HepG2 (cell line): ENCODE results near the gene ARHGEF39. TPM values are rescaled to one million over a fixed set of nuclear protein-coding genes. Genes with fewer than 3 reads are reported as not detected.

Experiments
- CEBPG ChIP-seq: IDR thresholded peaks from 2 replicates; pipeline ENCODE4 v1.6.1; 2016
- ELF3 ChIP-seq: IDR thresholded peaks from 2 replicates; pipeline ENCODE4 v1.6.1; 2016; ENCODE audit warnings: missing genetic modification reagents, missing compliant biosample characterization
- HOXA9 ChIP-seq: sonication (generic); formaldehyde crosslinking; IDR thresholded peaks from 2 replicates; pipeline ENCODE4 v1.8.1; 2022; ENCODE audit warnings: missing genetic modification reagents, mild to moderate bottlenecking, moderate library complexity, borderline replicate concordance
- MEIS1 ChIP-seq: sonication (generic); formaldehyde crosslinking; IDR thresholded peaks from 2 replicates; pipeline ENCODE4 v1.9.0; 2021; ENCODE audit warnings: mild to moderate bottlenecking, missing genetic modification reagents, moderate library complexity, borderline replicate concordance
- NR2F6 ChIP-seq, 2 experiments: IDR thresholded peaks; 2 replicates each; pipeline ENCODE4 v1.6.1; 2016; ENCODE audit warnings: antibody characterized with exemption in 1 of 2, mild to moderate bottlenecking in 1 of 2
- RBAK ChIP-seq: sonication (generic); formaldehyde crosslinking; IDR thresholded peaks from 2 replicates; pipeline ENCODE4 v1.5.1; 2020; ENCODE audit warnings: mild to moderate bottlenecking, missing genetic modification reagents
- ZMAT5 ChIP-seq: sonication (generic); formaldehyde crosslinking; IDR thresholded peaks from 2 replicates; pipeline ENCODE4 v1.5.0; 2020; ENCODE audit warnings: mild to moderate bottlenecking, low read depth, missing genetic modification reagents, borderline replicate concordance
- ZNF121 ChIP-seq: sonication (generic); formaldehyde crosslinking; IDR thresholded peaks from 2 replicates; pipeline ENCODE4 v1.5.0; 2020; ENCODE audit warnings: mild to moderate bottlenecking, missing genetic modification reagents
- ZNF264 ChIP-seq: sonication (generic); formaldehyde crosslinking; IDR thresholded peaks from 2 replicates; pipeline ENCODE4 v1.4.0; 2020; ENCODE audit warnings: missing genetic modification reagents
- ZNF510 ChIP-seq: sonication (generic); formaldehyde crosslinking; IDR thresholded peaks from 2 replicates; pipeline ENCODE4 v1.4.0; 2020; ENCODE audit warnings: low read depth, mild to moderate bottlenecking, missing genetic modification reagents
- ZNF703 ChIP-seq: sonication (generic); formaldehyde crosslinking; IDR thresholded peaks from 2 replicates; pipeline ENCODE4 v1.5.1; 2020; ENCODE audit warnings: missing genetic modification reagents, mild to moderate bottlenecking, moderate library complexity, borderline replicate concordance
- polyA plus RNA-seq, 8 experiments: library from polyadenylated mRNA; depleted of rRNA in 3 of 8; stranded (reverse) in 7 of 8; unstranded in 1 of 8; fragments of >200 nt; fragmentation: Illumina TruSeq in 4 of 8; extraction: Trizol in 4 of 8; gene quantifications; 2 replicates each; pipeline versions ENCODE4 v1.2.1 to v1.2.3, GENCODE V29; 2011 to 2016; ENCODE audit warnings: low read depth in 4 of 8, missing spikeins in 1 of 8, mixed read lengths in 1 of 8; ENCODE audit not compliant: insufficient read depth in 1 of 8
- total RNA-seq, 5 experiments: library from RNA; depleted of rRNA; stranded (reverse); fragments of >200 nt; fragmentation: Illumina TruSeq; extraction: Trizol; gene quantifications; 2 replicates each; pipeline ENCODE4 v1.2.3, GENCODE V29; 2016; ENCODE audit warnings: low read depth in 1 of 5
- TF ChIP-seq, protein P1 (sequence below): fragments of 450-650 bp; IDR thresholded peaks from 2 replicates; pipeline ENCODE4 v1.6.1; 2017; ENCODE audit warnings: mild to moderate bottlenecking
- TF ChIP-seq, protein P2 (sequence below): sonication (generic); formaldehyde crosslinking; IDR thresholded peaks from 2 replicates; pipeline ENCODE4 v1.8.0; 2022; ENCODE audit warnings: low read depth, missing genetic modification reagents
- TF ChIP-seq, protein P3 (sequence below): sonication (generic); formaldehyde crosslinking; IDR thresholded peaks from 2 replicates; pipeline ENCODE4 v1.4.0; 2020; ENCODE audit warnings: mild to moderate bottlenecking, missing genetic modification reagents
- TF ChIP-seq, protein P4 (sequence below): sonication (generic); formaldehyde crosslinking; IDR thresholded peaks from 2 replicates; pipeline ENCODE4 v1.5.0; 2020; ENCODE audit warnings: missing genetic modification reagents
- TF ChIP-seq, protein P5 (sequence below): sonication (generic); formaldehyde crosslinking; IDR thresholded peaks from 2 replicates; pipeline ENCODE4 v1.5.1; 2020; ENCODE audit warnings: mild to moderate bottlenecking, missing genetic modification reagents

ARHGEF39 gene
- total and polyA plus RNA-seq, 2 of the 13 experiments (the other 11 are each of a cell fraction or from before 2014, with no cell fraction given): 11.2 to 12.3 TPM

DNA sequence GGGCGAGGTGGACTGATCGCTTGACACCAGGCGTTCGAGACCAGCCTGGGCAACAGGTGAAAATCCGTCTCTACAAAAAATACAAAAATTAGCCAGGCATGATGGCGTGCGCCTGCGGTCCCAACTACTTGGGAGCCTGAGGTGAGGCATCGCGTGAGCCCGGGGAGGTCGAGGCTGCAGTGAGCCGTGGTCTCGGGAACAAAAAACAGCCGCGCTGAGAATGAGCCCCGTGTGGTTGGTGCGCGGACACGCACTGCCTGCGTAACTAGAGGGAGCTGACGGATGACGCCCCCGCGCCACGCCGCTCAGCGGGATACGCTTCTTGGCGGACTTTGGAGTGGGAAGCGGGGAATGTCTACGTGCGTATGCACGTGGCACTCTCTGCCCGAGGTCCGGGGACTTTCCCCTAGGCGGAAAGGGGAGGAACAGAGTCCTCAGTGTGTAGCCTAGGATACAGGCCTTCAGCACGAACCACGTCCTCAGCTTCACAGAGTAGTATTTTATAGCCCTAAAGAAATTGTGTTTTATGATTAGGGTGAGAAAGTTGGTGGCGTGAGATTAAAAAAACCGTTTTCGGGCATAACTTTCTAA, 7.4 kb downstream of the ARHGEF39 start, which contains the start of gene RMRP (continued):
- TF ChIP-seq ZNF703 (CRISPR knock-in tag) (no peak), CEBPG (CRISPR knock-in tag) (peak; percentile 58), ELF3 (CRISPR knock-in tag) (peak; percentile 97), MEIS1 (CRISPR knock-in tag) (peak; percentile 91), ZNF264 (peak; percentile 97), ZMAT5 (CRISPR knock-in tag) (no peak), RBAK (CRISPR knock-in tag) (no peak; the same call in 1 of the 2 replicates), ZNF121 (no peak; the same call in 1 of the 2 replicates), HOXA9 (peak; percentile 91; the same call in 1 of the 2 replicates), NR2F6 (IDR thresholded peaks at IDR 0.05) (peak; percentile 36; the same call in 1 of the 2 replicates), NR2F6 (CRISPR knock-in tag; IDR thresholded peaks at IDR 0.05) (peak; percentile 76), ZNF510 (CRISPR knock-in tag) (peak; percentile 75)
- TF ChIP-seq, protein P1, sequence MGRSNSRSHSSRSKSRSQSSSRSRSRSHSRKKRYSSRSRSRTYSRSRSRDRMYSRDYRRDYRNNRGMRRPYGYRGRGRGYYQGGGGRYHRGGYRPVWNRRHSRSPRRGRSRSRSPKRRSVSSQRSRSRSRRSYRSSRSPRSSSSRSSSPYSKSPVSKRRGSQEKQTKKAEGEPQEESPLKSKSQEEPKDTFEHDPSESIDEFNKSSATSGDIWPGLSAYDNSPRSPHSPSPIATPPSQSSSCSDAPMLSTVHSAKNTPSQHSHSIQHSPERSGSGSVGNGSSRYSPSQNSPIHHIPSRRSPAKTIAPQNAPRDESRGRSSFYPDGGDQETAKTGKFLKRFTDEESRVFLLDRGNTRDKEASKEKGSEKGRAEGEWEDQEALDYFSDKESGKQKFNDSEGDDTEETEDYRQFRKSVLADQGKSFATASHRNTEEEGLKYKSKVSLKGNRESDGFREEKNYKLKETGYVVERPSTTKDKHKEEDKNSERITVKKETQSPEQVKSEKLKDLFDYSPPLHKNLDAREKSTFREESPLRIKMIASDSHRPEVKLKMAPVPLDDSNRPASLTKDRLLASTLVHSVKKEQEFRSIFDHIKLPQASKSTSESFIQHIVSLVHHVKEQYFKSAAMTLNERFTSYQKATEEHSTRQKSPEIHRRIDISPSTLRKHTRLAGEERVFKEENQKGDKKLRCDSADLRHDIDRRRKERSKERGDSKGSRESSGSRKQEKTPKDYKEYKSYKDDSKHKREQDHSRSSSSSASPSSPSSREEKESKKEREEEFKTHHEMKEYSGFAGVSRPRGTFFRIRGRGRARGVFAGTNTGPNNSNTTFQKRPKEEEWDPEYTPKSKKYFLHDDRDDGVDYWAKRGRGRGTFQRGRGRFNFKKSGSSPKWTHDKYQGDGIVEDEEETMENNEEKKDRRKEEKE: no peak
- TF ChIP-seq, protein P2, sequence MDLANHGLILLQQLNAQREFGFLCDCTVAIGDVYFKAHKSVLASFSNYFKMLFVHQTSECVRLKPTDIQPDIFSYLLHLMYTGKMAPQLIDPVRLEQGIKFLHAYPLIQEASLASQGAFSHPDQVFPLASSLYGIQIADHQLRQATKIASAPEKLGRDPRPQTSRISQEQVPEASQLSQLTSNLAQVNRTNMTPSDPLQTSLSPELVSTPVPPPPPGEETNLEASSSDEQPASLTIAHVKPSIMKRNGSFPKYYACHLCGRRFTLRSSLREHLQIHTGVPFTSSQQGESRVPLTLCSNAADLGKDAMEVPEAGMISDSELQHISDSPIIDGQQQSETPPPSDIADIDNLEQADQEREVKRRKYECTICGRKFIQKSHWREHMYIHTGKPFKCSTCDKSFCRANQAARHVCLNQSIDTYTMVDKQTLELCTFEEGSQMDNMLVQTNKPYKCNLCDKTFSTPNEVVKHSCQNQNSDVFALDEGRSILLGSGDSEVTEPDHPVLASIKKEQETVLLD (CRISPR knock-in tag): peak; percentile 90
- TF ChIP-seq, protein P3, sequence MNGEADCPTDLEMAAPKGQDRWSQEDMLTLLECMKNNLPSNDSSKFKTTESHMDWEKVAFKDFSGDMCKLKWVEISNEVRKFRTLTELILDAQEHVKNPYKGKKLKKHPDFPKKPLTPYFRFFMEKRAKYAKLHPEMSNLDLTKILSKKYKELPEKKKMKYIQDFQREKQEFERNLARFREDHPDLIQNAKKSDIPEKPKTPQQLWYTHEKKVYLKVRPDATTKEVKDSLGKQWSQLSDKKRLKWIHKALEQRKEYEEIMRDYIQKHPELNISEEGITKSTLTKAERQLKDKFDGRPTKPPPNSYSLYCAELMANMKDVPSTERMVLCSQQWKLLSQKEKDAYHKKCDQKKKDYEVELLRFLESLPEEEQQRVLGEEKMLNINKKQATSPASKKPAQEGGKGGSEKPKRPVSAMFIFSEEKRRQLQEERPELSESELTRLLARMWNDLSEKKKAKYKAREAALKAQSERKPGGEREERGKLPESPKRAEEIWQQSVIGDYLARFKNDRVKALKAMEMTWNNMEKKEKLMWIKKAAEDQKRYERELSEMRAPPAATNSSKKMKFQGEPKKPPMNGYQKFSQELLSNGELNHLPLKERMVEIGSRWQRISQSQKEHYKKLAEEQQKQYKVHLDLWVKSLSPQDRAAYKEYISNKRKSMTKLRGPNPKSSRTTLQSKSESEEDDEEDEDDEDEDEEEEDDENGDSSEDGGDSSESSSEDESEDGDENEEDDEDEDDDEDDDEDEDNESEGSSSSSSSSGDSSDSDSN (CRISPR knock-in tag): peak; percentile 78; the same call in 1 of the 2 replicates
- TF ChIP-seq, protein P4, sequence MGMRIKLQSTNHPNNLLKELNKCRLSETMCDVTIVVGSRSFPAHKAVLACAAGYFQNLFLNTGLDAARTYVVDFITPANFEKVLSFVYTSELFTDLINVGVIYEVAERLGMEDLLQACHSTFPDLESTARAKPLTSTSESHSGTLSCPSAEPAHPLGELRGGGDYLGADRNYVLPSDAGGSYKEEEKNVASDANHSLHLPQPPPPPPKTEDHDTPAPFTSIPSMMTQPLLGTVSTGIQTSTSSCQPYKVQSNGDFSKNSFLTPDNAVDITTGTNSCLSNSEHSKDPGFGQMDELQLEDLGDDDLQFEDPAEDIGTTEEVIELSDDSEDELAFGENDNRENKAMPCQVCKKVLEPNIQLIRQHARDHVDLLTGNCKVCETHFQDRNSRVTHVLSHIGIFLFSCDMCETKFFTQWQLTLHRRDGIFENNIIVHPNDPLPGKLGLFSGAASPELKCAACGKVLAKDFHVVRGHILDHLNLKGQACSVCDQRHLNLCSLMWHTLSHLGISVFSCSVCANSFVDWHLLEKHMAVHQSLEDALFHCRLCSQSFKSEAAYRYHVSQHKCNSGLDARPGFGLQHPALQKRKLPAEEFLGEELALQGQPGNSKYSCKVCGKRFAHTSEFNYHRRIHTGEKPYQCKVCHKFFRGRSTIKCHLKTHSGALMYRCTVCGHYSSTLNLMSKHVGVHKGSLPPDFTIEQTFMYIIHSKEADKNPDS (CRISPR knock-in tag): peak; percentile 22; the same call in 1 of the 2 replicates
- TF ChIP-seq, protein P5, sequence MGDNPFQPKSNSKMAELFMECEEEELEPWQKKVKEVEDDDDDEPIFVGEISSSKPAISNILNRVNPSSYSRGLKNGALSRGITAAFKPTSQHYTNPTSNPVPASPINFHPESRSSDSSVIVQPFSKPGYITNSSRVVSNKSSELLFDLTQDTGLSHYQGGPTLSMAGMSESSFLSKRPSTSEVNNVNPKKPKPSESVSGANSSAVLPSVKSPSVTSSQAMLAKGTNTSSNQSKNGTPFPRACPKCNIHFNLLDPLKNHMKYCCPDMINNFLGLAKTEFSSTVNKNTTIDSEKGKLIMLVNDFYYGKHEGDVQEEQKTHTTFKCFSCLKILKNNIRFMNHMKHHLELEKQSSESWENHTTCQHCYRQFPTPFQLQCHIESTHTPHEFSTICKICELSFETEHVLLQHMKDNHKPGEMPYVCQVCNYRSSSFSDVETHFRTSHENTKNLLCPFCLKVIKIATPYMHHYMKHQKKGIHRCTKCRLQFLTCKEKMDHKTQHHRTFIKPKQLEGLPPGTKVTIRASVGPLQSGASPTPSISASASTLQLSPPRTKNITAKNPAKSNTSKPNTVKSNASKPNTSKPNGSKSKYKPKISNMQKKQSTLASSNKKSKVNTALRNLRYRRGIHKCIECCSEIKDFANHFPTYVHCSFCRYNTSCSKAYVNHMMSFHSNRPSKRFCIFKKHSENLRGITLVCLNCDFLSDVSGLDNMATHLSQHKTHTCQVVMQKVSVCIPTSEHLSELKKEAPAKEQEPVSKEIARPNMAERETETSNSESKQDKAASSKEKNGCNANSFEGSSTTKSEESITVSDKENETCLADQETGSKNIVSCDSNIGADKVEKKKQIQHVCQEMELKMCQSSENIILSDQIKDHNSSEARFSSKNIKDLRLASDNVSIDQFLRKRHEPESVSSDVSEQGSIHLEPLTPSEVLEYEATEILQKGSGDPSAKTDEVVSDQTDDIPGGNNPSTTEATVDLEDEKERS (CRISPR knock-in tag): peak; percentile 89
